HepG2 (cell line): ENCODE results near the gene C1orf159. TPM values are rescaled to one million over a fixed set of nuclear protein-coding genes. Genes with fewer than 3 reads are reported as not detected.

Experiments used
- EED ChIP-seq: sonication (generic); formaldehyde crosslinking; IDR thresholded peaks from 2 replicates; pipeline ENCODE4 v1.5.0; 2020; ENCODE audit warnings: mild to moderate bottlenecking, missing genetic modification reagents
- KLF12 ChIP-seq: sonication (generic); formaldehyde crosslinking; IDR thresholded peaks from 2 replicates; pipeline ENCODE4 v1.4.0; 2020; ENCODE audit warnings: missing genetic modification reagents, borderline replicate concordance
- NFATC3 ChIP-seq: sonication (generic); formaldehyde crosslinking; IDR thresholded peaks from 2 replicates; pipeline ENCODE4 v1.5.1; 2020; ENCODE audit warnings: mild to moderate bottlenecking, missing genetic modification reagents
- SOX6 ChIP-seq, 2 experiments: fragments of 450-650 bp in 1 of 2; sonication (generic) in 1 of 2; formaldehyde crosslinking in 1 of 2; IDR thresholded peaks; 2 replicates each; pipeline versions ENCODE4 v1.4.0 to v1.6.1; 2017 to 2020; ENCODE audit warnings: antibody characterized with exemption in 1 of 2, mild to moderate bottlenecking in 1 of 2, missing genetic modification reagents in 1 of 2
- TCF7L2 ChIP-seq: IDR thresholded peaks from 2 replicates; pipeline ENCODE4 v1.6.1; 2011; ENCODE audit warnings: mild to moderate bottlenecking, low read depth, low read length, moderate library complexity
- TFDP2 ChIP-seq: sonication (generic); formaldehyde crosslinking; IDR thresholded peaks from 2 replicates; pipeline ENCODE4 v1.4.0; 2020; ENCODE audit warnings: missing genetic modification reagents
- ZNF543 ChIP-seq: sonication (generic); formaldehyde crosslinking; IDR thresholded peaks from 2 replicates; pipeline ENCODE4 v1.4.0; 2020; ENCODE audit warnings: mild to moderate bottlenecking, missing genetic modification reagents
- ZNF609 ChIP-seq: sonication (generic); formaldehyde crosslinking; IDR thresholded peaks from 2 replicates; pipeline ENCODE4 v1.4.0; 2020; ENCODE audit warnings: mild to moderate bottlenecking, missing genetic modification reagents, borderline replicate concordance
- ZNF629 ChIP-seq: sonication (generic); formaldehyde crosslinking; conservative IDR thresholded peaks from 2 replicates; pipeline ENCODE4 v1.5.0; 2020; ENCODE audit warnings: missing genetic modification reagents
- polyA plus RNA-seq, 8 experiments: library from polyadenylated mRNA; depleted of rRNA in 3 of 8; stranded (reverse) in 7 of 8; unstranded in 1 of 8; fragments of >200 nt; fragmentation: Illumina TruSeq in 4 of 8; extraction: Trizol in 4 of 8; gene quantifications; 2 replicates each; pipeline versions ENCODE4 v1.2.1 to v1.2.3, GENCODE V29; 2011 to 2016; ENCODE audit warnings: low read depth in 4 of 8, missing spikeins in 1 of 8, mixed read lengths in 1 of 8; ENCODE audit not compliant: insufficient read depth in 1 of 8
- total RNA-seq, 5 experiments: library from RNA; depleted of rRNA; stranded (reverse); fragments of >200 nt; fragmentation: Illumina TruSeq; extraction: Trizol; gene quantifications; 2 replicates each; pipeline ENCODE4 v1.2.3, GENCODE V29; 2016; ENCODE audit warnings: low read depth in 1 of 5
- TF ChIP-seq, protein P1 (sequence below): sonication (generic); formaldehyde crosslinking; IDR thresholded peaks from 2 replicates; pipeline ENCODE4 v1.4.0; 2020; ENCODE audit warnings: missing genetic modification reagents
- TF ChIP-seq, protein P2 (sequence below): sonication (generic); formaldehyde crosslinking; IDR thresholded peaks from 2 replicates; pipeline ENCODE4 v1.9.0; 2021; ENCODE audit warnings: mild to moderate bottlenecking, missing genetic modification reagents

C1orf159 gene
- total and polyA plus RNA-seq, 2 of the 13 experiments (the other 11 are each of a cell fraction or from before 2014, with no cell fraction given): 3.8 to 6.7 TPM

DNA sequence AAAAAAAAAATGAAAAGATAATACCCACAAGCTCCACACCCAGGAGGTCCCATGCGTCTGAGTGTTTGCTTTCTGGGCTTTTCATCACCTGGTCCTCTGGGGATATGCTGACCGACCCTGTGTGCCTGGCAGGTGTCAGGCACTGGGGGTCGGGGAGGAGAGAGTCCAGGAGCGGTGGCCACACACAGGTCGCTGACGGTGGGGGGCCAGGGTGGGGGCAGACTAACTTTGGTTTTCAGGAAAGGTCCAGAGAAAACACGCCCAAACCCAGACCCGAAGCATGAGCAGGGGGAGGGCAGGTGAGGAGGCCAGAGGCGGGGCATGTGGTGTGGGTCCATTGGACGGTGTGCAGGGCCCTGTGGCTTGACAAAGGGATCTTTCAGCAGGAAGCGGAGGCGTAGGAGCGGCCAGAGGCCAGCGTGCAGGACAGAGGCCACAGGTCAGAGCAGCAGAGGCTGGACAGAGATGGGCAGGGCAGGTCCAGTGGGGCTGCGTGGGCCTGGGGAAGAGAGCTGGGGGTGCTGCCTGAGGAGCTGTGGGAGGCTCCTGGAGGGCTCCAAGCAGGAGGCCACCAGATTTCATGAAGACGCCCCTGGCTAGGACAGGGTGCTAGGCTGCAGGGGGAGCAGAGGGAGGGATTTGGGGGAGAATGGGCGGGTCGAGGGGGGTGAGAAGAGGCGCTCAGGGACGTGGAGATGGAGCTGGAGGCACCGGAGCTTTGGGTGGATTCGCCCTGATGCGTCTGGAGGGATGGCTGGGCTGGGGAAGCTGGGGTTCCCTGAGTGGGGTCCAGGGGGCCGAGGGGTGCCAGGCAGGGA, 57.6 kb downstream of the C1orf159 start (continued):
- TF ChIP-seq, protein P1, sequence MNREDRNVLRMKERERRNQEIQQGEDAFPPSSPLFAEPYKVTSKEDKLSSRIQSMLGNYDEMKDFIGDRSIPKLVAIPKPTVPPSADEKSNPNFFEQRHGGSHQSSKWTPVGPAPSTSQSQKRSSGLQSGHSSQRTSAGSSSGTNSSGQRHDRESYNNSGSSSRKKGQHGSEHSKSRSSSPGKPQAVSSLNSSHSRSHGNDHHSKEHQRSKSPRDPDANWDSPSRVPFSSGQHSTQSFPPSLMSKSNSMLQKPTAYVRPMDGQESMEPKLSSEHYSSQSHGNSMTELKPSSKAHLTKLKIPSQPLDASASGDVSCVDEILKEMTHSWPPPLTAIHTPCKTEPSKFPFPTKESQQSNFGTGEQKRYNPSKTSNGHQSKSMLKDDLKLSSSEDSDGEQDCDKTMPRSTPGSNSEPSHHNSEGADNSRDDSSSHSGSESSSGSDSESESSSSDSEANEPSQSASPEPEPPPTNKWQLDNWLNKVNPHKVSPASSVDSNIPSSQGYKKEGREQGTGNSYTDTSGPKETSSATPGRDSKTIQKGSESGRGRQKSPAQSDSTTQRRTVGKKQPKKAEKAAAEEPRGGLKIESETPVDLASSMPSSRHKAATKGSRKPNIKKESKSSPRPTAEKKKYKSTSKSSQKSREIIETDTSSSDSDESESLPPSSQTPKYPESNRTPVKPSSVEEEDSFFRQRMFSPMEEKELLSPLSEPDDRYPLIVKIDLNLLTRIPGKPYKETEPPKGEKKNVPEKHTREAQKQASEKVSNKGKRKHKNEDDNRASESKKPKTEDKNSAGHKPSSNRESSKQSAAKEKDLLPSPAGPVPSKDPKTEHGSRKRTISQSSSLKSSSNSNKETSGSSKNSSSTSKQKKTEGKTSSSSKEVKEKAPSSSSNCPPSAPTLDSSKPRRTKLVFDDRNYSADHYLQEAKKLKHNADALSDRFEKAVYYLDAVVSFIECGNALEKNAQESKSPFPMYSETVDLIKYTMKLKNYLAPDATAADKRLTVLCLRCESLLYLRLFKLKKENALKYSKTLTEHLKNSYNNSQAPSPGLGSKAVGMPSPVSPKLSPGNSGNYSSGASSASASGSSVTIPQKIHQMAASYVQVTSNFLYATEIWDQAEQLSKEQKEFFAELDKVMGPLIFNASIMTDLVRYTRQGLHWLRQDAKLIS (CRISPR knock-in tag): 0 out of 2 replicates have a peak, but pooled peaks have one; percentile 25
- TF ChIP-seq ZNF609 (CRISPR knock-in tag) (peak; percentile 73; the same call in 1 of the 2 replicates), TFDP2 (no peak), ZNF543 (peak; percentile 65; the same call in 1 of the 2 replicates), EED (CRISPR knock-in tag) (no peak), TCF7L2 (no peak), NFATC3 (no peak), ZNF629 (no peak), KLF12 (CRISPR knock-in tag) (0 out of 2 replicates have a peak, but pooled peaks have one; percentile 35), SOX6 (IDR thresholded peaks at IDR 0.05) (no peak), SOX6 (CRISPR knock-in tag; IDR thresholded peaks at IDR 0.05) (peak; percentile 82)
- TF ChIP-seq, protein P2, sequence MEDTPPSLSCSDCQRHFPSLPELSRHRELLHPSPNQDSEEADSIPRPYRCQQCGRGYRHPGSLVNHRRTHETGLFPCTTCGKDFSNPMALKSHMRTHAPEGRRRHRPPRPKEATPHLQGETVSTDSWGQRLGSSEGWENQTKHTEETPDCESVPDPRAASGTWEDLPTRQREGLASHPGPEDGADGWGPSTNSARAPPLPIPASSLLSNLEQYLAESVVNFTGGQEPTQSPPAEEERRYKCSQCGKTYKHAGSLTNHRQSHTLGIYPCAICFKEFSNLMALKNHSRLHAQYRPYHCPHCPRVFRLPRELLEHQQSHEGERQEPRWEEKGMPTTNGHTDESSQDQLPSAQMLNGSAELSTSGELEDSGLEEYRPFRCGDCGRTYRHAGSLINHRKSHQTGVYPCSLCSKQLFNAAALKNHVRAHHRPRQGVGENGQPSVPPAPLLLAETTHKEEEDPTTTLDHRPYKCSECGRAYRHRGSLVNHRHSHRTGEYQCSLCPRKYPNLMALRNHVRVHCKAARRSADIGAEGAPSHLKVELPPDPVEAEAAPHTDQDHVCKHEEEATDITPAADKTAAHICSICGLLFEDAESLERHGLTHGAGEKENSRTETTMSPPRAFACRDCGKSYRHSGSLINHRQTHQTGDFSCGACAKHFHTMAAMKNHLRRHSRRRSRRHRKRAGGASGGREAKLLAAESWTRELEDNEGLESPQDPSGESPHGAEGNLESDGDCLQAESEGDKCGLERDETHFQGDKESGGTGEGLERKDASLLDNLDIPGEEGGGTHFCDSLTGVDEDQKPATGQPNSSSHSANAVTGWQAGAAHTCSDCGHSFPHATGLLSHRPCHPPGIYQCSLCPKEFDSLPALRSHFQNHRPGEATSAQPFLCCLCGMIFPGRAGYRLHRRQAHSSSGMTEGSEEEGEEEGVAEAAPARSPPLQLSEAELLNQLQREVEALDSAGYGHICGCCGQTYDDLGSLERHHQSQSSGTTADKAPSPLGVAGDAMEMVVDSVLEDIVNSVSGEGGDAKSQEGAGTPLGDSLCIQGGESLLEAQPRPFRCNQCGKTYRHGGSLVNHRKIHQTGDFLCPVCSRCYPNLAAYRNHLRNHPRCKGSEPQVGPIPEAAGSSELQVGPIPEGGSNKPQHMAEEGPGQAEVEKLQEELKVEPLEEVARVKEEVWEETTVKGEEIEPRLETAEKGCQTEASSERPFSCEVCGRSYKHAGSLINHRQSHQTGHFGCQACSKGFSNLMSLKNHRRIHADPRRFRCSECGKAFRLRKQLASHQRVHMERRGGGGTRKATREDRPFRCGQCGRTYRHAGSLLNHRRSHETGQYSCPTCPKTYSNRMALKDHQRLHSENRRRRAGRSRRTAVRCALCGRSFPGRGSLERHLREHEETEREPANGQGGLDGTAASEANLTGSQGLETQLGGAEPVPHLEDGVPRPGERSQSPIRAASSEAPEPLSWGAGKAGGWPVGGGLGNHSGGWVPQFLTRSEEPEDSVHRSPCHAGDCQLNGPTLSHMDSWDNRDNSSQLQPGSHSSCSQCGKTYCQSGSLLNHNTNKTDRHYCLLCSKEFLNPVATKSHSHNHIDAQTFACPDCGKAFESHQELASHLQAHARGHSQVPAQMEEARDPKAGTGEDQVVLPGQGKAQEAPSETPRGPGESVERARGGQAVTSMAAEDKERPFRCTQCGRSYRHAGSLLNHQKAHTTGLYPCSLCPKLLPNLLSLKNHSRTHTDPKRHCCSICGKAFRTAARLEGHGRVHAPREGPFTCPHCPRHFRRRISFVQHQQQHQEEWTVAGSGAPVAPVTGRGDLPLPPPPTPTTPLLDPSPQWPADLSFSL (CRISPR knock-in tag): no peak
